K562 (cell line): Measurements from ENCODE around the gene HSPB7. TPM values are rescaled to one million over a fixed set of nuclear protein-coding genes. Genes with fewer than 3 reads are reported as not detected.

Source experiments
- BRD9 ChIP-seq: fragments of 450-650 bp; IDR thresholded peaks from 2 replicates; pipeline ENCODE4 v1.6.1; 2018; ENCODE audit warnings: low read depth; ENCODE audit not compliant: partially characterized antibody
- FOXJ2 ChIP-seq: fragments of 200-800 bp; sonication (Bioruptor generic); IDR thresholded peaks from 2 replicates; pipeline ENCODE4 v1.6.1; 2016; ENCODE audit warnings: missing genetic modification characterization, missing compliant biosample characterization
- HDGF ChIP-seq: fragments of 450-650 bp; IDR thresholded peaks from 2 replicates; pipeline ENCODE4 v1.6.1; 2016
- NELFE ChIP-seq: IDR thresholded peaks from 2 replicates; pipeline ENCODE4 v1.6.1; 2011; ENCODE audit warnings: mild to moderate bottlenecking; ENCODE audit not compliant: insufficient read depth, insufficient read length
- NFATC3 ChIP-seq: fragments of 450-650 bp; IDR thresholded peaks from 2 replicates; pipeline ENCODE4 v1.6.1; 2017; ENCODE audit warnings: mild to moderate bottlenecking
- PCBP1 ChIP-seq: fragments of 200-400 bp; formaldehyde crosslinking; IDR thresholded peaks from 2 replicates; pipeline ENCODE4 v1.6.1; 2018; ENCODE audit warnings: mild to moderate bottlenecking, low read depth, low read length; ENCODE audit not compliant: poor library complexity, severe bottlenecking
- WHSC1 ChIP-seq: IDR thresholded peaks from one replicate; pipeline ENCODE4 v1.6.1; 2012; ENCODE audit warnings: low read length, control low read depth, inconsistent platforms
- ZNF274 ChIP-seq: IDR thresholded peaks from 2 replicates; pipeline ENCODE4 v1.6.1; 2011; ENCODE audit warnings: low read depth, mild to moderate bottlenecking, low read length, moderate library complexity, borderline replicate concordance
- ZNF589 ChIP-seq: fragments of 200-800 bp; sonication (Bioruptor generic); IDR thresholded peaks from 2 replicates; pipeline ENCODE4 v1.6.1; 2016; ENCODE audit warnings: low read depth, missing genetic modification characterization, missing compliant biosample characterization
- polyA plus RNA-seq, 8 experiments: library from polyadenylated mRNA; depleted of rRNA in 4 of 8; stranded (reverse) in 5 of 8; unstranded in 3 of 8; fragments of >200 nt; fragmentation: Nextera tagmentation in 2 of 8; fragmentation: Illumina TruSeq in 1 of 8; extraction: Ambion mirVana in 2 of 8; extraction: Trizol in 1 of 8; gene quantifications; 2 replicates each; pipeline versions ENCODE4 v1.2.1 to v1.2.3, GENCODE V29; 2011 to 2014; ENCODE audit warnings: inconsistent platforms in 1 of 8, missing spikeins in 1 of 8
- total RNA-seq, 7 experiments: library from RNA; depleted of rRNA in 6 of 7; stranded (reverse); fragments of >200 nt in 6 of 7; fragmentation: Illumina TruSeq in 2 of 7; extraction: Trizol in 2 of 7; gene quantifications; 2 replicates each; pipeline versions ENCODE4 v1.2.1 to v1.2.3, GENCODE V29; 2011 to 2021; ENCODE audit warnings: low replicate concordance in 1 of 7
- TF ChIP-seq, protein P1 (sequence below): fragments of 450-650 bp; IDR thresholded peaks from 2 replicates; pipeline ENCODE4 v1.6.1; 2016; ENCODE audit warnings: mild to moderate bottlenecking, moderate library complexity
- TF ChIP-seq, protein P2 (sequence below): sonication (generic); formaldehyde crosslinking; IDR thresholded peaks from 2 replicates; pipeline ENCODE4 v1.8.0; 2022; ENCODE audit warnings: mild to moderate bottlenecking, low read depth, missing genetic modification reagents
- TF ChIP-seq, protein P3 (sequence below): fragments of 450-650 bp; formaldehyde crosslinking; IDR thresholded peaks from 2 replicates; pipeline ENCODE4 v1.4.0; 2020; ENCODE audit warnings: mild to moderate bottlenecking, moderate library complexity

HSPB7 gene
- total and polyA plus RNA-seq, 9 of the 15 experiments (the other 6 are each of a cell fraction or from before 2014, with no cell fraction given), result 0.05 to 0.19 (median 0.07) TPM; not detected in 6

GRCh38 chr1:16012590-16013219 is 5.1 kb downstream of the HSPB7 start (continued):
- TF ChIP-seq, protein P1, sequence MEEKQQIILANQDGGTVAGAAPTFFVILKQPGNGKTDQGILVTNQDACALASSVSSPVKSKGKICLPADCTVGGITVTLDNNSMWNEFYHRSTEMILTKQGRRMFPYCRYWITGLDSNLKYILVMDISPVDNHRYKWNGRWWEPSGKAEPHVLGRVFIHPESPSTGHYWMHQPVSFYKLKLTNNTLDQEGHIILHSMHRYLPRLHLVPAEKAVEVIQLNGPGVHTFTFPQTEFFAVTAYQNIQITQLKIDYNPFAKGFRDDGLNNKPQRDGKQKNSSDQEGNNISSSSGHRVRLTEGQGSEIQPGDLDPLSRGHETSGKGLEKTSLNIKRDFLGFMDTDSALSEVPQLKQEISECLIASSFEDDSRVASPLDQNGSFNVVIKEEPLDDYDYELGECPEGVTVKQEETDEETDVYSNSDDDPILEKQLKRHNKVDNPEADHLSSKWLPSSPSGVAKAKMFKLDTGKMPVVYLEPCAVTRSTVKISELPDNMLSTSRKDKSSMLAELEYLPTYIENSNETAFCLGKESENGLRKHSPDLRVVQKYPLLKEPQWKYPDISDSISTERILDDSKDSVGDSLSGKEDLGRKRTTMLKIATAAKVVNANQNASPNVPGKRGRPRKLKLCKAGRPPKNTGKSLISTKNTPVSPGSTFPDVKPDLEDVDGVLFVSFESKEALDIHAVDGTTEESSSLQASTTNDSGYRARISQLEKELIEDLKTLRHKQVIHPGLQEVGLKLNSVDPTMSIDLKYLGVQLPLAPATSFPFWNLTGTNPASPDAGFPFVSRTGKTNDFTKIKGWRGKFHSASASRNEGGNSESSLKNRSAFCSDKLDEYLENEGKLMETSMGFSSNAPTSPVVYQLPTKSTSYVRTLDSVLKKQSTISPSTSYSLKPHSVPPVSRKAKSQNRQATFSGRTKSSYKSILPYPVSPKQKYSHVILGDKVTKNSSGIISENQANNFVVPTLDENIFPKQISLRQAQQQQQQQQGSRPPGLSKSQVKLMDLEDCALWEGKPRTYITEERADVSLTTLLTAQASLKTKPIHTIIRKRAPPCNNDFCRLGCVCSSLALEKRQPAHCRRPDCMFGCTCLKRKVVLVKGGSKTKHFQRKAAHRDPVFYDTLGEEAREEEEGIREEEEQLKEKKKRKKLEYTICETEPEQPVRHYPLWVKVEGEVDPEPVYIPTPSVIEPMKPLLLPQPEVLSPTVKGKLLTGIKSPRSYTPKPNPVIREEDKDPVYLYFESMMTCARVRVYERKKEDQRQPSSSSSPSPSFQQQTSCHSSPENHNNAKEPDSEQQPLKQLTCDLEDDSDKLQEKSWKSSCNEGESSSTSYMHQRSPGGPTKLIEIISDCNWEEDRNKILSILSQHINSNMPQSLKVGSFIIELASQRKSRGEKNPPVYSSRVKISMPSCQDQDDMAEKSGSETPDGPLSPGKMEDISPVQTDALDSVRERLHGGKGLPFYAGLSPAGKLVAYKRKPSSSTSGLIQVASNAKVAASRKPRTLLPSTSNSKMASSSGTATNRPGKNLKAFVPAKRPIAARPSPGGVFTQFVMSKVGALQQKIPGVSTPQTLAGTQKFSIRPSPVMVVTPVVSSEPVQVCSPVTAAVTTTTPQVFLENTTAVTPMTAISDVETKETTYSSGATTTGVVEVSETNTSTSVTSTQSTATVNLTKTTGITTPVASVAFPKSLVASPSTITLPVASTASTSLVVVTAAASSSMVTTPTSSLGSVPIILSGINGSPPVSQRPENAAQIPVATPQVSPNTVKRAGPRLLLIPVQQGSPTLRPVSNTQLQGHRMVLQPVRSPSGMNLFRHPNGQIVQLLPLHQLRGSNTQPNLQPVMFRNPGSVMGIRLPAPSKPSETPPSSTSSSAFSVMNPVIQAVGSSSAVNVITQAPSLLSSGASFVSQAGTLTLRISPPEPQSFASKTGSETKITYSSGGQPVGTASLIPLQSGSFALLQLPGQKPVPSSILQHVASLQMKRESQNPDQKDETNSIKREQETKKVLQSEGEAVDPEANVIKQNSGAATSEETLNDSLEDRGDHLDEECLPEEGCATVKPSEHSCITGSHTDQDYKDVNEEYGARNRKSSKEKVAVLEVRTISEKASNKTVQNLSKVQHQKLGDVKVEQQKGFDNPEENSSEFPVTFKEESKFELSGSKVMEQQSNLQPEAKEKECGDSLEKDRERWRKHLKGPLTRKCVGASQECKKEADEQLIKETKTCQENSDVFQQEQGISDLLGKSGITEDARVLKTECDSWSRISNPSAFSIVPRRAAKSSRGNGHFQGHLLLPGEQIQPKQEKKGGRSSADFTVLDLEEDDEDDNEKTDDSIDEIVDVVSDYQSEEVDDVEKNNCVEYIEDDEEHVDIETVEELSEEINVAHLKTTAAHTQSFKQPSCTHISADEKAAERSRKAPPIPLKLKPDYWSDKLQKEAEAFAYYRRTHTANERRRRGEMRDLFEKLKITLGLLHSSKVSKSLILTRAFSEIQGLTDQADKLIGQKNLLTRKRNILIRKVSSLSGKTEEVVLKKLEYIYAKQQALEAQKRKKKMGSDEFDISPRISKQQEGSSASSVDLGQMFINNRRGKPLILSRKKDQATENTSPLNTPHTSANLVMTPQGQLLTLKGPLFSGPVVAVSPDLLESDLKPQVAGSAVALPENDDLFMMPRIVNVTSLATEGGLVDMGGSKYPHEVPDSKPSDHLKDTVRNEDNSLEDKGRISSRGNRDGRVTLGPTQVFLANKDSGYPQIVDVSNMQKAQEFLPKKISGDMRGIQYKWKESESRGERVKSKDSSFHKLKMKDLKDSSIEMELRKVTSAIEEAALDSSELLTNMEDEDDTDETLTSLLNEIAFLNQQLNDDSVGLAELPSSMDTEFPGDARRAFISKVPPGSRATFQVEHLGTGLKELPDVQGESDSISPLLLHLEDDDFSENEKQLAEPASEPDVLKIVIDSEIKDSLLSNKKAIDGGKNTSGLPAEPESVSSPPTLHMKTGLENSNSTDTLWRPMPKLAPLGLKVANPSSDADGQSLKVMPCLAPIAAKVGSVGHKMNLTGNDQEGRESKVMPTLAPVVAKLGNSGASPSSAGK, result no peak
- TF ChIP-seq NELFE (no peak), ZNF274 (no peak), PCBP1 (no peak), ZNF589 (0 out of 2 replicates have a peak, but pooled peaks have one; percentile 59), BRD9 (peak; percentile 60), NFATC3 (no peak), FOXJ2 (tag) (peak; percentile 65; the same call in 1 of the 2 replicates), HDGF (peak; percentile 97), WHSC1 (no peak)
- TF ChIP-seq, protein P2, sequence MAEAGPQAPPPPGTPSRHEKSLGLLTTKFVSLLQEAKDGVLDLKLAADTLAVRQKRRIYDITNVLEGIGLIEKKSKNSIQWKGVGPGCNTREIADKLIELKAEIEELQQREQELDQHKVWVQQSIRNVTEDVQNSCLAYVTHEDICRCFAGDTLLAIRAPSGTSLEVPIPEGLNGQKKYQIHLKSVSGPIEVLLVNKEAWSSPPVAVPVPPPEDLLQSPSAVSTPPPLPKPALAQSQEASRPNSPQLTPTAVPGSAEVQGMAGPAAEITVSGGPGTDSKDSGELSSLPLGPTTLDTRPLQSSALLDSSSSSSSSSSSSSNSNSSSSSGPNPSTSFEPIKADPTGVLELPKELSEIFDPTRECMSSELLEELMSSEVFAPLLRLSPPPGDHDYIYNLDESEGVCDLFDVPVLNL (CRISPR knock-in tag), result no peak
- TF ChIP-seq, protein P3, sequence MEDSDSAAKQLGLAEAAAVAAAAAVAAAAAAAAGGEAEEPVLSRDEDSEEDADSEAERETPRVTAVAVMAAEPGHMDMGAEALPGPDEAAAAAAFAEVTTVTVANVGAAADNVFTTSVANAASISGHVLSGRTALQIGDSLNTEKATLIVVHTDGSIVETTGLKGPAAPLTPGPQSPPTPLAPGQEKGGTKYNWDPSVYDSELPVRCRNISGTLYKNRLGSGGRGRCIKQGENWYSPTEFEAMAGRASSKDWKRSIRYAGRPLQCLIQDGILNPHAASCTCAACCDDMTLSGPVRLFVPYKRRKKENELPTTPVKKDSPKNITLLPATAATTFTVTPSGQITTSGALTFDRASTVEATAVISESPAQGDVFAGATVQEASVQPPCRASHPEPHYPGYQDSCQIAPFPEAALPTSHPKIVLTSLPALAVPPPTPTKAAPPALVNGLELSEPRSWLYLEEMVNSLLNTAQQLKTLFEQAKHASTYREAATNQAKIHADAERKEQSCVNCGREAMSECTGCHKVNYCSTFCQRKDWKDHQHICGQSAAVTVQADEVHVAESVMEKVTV (CRISPR knock-in tag), result no peak
